NCI-H748 treated with DMSO at 0.1 percent for 48 hours (cell line): Measurements from ENCODE around the gene CALR.
"Not testable (repeated sequence)": the region's sequence is repeated elsewhere in the genome, so short reads cannot be mapped to it uniquely, and the experiment has no call there.

ENCODE experiments used
- DNase-seq: peaks from one replicate; lab custom pipeline; 2025; lab: John Stamatoyannopoulos, UW

The CALR gene

GRCh38 chr19:12933287-12934072 is 4.9 kb upstream of the CALR start, which contains the start of gene FARSA:
Gene FARSA, minus strand, starts transcription at chr19:12933711. Its CDS starts 15 bp downstream, at chr19:12933696.
- peak; percentile 53 for DNase-seq

- DNase-seq: no peak
Observed at GRCh38 chr19:12935071-12935470, 3.3 kb upstream of the CALR start.

GRCh38 chr19:12936582-12936981 is 1.8 kb upstream of the CALR start:
- no peak for DNase-seq

GRCh38 chr19:12937093-12937926 is 1.1 kb upstream of the CALR start:
- DNase-seq: no peak

- DNase-seq: no peak
Observed at GRCh38 chr19:12938779-12939601, 581 bp downstream of the CALR start.

- no peak for DNase-seq
Observed at GRCh38 chr19:12939975-12940423, 1.6 kb downstream of the CALR start.

- DNase-seq: no peak
Observed at GRCh38 chr19:12940897-12941296, 2.5 kb downstream of the CALR start.

GRCh38 chr19:12943437-12944044 is 5.1 kb downstream of the CALR start:
- DNase-seq: no peak

- DNase-seq: no peak
Observed at GRCh38 chr19:12944104-12944674, 5.8 kb downstream of the CALR start.

- peak; percentile 58 for DNase-seq
Observed at GRCh38 chr19:12945479-12946091, 7.2 kb downstream of the CALR start, which contains the start of gene RAD23A. Gene RAD23A, plus strand, starts transcription at chr19:12945862. Its CDS starts 87 bp downstream, at chr19:12945949.

- DNase-seq: no peak
Observed at GRCh38 chr19:12946092-12946721, 7.8 kb downstream of the CALR start.

- no peak for DNase-seq
Observed at GRCh38 chr19:12946731-12947496, 8.5 kb downstream of the CALR start.

GRCh38 chr19:12947702-12948611 is 9.5 kb downstream of the CALR start:
- DNase-seq: no peak

- DNase-seq: no peak
Observed at GRCh38 chr19:12948612-12949362, 10.4 kb downstream of the CALR start.

GRCh38 chr19:12949363-12950283 is 11.2 kb downstream of the CALR start:
- DNase-seq: no peak

GRCh38 chr19:12952050-12952449 is 13.6 kb downstream of the CALR start:
- DNase-seq: not testable (repeated sequence)
